Stimulated activated CD8-positive, alpha-beta memory T cell treated with anti-CD3 and anti-CD28 coated beads, Interleukin-4, amount 100 ng/mL, for 4 hours (primary cell): ENCODE data around the gene OVOL2.
"Not testable (repeated sequence)": the region's sequence is repeated elsewhere in the genome, so short reads cannot be mapped to it uniquely, and the experiment has no call there.

Experiments used
- DNase-seq, 2 donors: peaks; one replicate each; pipeline ENCODE4 v3.0.0-alpha.2; 2020; ENCODE audit warnings: low read depth in 2 of 2, low spot score in 1 of 2

Gene OVOL2

DNA sequence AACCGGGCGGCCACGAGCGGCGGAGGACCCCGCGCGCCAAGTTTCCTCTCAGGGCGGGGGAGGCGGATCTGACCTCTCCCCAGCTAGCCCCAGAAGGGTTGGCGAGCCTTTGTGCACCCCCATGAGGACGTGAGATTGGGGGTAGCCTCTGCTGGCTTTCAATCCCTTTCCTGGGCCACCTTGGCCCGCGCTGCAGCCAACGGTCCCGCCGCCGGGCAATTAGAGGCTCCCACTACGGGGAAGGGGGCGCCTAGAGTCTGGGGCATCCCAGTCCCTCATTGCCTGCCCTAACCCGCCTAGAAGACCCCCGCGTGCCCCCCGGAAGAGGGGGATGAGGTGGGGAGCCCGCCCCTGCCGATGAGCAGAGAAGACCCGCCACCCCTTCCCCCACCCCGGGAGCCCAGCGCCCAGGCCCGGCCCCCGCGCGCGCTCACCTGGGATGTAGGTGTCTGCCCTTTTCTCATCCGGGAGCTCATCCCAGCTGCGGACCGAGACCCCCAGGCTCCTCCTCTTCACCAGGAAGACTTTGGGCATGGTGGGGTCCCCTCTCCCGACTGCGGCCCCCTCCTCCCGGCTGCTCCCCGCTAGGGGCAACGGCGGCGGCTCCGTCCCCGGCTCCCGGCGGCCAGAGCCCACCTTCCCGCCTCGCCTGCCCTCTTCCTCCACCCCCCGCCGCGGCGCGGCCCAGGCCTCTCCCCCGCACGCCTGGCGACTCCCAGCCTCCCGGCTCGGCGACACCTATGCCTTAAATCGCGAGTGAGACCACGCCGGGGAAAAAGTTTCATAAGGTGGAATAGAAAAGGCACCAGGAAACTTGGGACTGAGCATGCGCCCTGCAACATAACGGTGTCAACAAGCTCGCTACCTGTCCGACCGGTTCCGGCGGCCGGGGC is at the start of gene OVOL2:
OVOL2 (minus strand) TSS at position 816 of the 893 bp plus-strand sequence; CDS start at position 534, 282 bp downstream.
- DNase-seq = no peak

DNA sequence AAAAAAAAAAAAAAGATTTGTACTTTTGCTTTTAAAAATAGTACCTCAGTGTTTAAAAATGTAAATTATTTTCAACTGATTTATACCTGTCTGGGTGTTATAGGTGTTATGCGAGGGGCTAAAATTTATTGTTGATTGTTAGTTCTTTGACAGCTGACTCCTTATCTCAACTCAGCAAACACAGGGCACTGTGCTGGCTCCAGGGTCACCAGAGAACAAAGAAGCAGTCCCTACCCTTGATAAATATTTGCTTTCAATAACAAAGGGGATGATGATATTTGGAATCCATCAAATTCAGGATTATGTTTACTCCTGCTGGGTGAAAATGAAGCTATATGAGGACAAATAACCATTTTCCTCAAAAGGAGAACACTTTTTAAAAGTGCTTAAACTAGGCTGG is 45.8 kb upstream of the OVOL2 start:
- DNase-seq = no peak

DNA sequence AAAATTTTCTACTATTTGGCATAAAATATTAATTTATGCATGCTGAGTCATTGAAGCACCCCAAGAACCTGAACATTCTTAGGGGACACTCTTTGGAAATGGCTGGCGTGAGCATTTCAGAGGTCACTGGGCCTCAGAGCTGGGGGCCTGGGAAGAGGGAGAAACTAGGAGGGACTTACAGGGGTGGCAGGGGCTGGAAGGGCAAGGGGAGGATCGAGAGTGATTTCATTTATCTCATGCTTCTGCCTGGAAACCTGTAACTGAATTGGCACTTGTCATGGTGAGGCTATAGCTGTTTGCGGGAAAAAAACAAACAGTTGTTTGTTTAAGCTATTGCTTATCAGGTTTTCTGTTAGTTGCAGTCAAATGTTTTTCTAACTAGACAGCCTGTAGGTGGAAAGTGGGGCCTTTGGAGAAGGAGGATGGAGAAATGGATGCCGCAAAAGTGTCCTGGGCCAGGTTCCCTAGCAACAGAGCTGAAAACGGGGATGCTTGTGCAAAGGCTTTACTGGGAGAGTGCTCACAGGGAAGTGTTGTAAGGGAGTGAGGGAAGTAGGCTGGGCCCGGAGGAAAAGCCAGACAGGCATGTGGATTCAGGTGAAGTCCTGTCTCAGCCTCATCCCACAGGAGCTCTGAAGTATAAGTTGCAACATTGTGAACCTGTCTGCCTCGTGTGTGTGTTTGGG is 43.6 kb upstream of the OVOL2 start:
- no peak for DNase-seq

DNA sequence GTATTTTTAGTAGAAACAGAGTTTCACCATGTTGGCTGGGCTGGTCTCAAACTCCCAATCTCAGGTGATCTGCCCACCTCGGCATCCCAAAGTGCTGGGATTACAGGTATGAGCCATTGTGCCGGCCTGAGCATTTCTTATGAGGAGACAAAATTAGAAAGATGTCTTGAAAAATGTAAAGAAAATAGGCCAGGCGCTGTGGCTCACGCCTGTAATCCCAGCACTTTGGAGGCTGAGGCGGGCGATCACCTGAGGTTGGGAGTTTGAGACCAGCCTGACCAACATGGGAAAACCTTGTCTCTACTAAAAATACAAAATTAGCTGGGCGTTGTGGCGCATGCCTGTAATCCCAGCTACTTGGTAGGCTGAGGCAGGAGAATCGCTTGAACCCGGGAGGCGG is 42.9 kb upstream of the OVOL2 start:
- not testable (repeated sequence) for DNase-seq

DNA sequence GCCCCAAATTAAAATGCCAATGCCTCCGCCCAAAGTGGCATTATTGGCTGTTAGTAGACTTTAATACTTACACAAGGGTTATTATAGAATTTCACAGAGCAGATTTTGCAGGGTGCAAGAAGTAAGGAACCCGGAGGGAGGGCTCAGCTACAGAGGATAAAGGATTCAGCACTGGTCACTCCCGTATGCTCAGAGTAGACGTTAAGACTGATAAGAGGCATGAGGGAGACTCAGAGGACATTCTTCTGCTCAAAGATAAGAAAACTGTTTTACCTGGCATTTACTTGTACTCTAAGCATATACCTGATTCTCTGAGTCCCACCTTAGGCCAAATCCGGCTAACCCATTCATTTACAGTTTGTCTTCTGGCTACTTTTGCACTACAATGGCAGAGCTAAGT is 36.5 kb upstream of the OVOL2 start:
- DNase-seq = no peak

DNA sequence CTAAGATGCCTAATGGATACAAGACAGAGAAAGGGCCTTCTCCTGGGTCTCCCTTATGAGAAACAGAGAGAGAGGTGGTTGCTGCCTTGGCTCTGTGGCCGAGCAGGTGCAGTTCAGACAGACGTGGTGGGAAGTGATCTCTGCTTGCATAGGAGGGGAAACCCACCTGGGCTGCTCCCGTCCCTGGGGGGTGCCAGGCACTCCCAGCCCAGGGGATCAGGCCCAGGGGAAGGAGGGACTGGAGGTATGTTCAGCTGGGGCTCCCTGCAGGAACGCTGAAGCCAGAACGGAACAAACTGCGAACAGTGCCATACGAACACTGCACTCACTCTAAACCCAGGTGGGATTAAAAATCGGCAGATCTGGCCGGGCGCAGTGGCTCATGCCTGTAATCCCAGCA is 35.7 kb upstream of the OVOL2 start:
- DNase-seq = no peak

DNA sequence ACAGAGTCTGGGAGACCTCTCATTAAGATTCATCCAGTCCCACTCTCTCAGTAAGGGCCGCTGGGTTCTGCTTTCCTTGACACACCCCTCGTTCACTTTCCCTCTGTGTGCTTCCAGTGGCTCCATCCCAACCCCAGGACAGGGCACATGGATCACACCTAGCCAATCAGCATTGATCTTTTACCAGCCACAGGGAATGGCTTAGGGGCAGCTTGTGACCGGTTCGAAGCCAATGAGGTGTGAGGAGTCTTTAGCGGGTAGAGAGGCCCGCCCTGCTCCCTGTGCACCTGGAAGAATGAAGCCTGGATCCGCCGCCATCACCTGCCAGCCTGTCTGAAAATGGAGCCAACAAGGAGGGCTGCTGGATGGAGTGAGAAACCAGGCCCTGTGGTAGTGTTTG is 35.2 kb upstream of the OVOL2 start:
- no peak for DNase-seq

DNA sequence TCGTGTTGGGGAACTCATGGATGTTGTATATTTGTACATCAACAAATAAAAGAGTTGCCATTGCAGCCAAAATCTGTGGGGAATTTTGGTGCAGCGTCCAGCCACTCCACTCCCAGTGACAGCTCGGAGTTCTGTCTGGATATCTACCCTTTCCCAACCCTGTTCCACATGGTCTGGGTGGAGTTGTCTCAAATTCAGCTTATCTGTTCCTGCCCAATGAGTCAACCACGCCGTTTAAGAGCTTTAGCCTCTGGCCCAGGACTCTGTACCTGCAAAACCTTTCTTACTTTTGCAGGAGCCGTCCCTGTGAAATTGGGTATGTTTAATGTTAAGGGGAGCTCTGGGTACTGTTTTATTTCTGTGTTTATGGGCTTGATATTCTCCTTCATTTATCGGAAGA is 33.9 kb upstream of the OVOL2 start:
- DNase-seq = no peak

DNA sequence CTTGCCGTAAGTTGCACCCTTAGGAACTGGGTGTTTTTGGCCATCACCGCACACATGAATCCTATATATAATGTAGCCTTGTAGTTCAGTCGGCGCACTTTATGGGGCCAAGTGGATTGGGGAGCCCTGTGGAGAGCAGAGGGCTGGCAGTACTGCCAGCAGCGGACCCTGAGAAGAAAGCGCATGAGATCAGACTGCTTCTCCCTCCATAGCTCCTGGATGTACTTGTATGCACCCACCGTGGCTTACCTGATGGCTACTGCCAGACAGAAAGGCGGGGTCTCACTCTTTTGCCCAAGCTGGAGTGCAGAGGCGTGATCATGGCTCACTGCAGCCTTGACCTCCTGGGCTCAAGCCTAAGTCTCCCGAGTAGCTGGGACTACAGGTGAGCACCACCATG is 32.8 kb upstream of the OVOL2 start:
- DNase-seq = no peak

DNA sequence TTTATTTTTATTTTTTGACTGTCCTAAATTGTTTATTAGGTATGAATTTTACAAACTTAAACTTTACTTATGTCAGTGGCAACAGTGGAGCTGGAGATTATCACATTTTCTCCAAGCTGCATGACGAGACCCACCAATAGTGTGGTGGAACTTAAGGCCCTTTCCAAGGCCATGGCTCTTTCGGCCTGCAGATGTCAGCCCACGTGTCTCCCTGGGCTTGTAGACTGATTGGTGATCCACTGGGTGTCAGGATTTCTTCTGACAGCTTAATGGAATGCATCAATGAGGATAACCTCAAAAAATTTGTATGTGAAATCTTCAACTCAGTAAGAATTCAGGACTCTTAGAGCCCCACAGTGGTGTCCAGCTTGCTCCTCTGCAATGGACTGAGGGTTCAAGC is 32.3 kb upstream of the OVOL2 start:
- no peak for DNase-seq

DNA sequence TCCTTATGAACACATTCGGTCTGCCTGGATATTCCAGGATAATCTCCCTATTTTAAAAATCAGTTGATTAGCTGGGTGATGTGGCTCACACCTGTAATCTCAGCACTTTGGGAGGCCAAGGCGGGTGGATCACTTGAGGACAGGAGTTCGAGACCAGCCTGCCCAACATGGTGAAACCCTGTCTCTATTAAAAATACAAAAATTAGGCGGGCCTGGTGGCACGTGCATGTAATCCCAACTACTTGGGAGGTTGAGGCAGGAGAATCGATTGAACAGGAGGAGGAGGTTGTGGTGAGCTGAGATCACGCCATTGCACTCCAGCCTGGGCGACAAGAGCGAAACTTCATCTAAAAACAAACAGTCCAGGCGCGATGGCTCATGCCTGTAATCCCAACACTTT is 31.1 kb upstream of the OVOL2 start:
- not testable (repeated sequence) for DNase-seq

DNA sequence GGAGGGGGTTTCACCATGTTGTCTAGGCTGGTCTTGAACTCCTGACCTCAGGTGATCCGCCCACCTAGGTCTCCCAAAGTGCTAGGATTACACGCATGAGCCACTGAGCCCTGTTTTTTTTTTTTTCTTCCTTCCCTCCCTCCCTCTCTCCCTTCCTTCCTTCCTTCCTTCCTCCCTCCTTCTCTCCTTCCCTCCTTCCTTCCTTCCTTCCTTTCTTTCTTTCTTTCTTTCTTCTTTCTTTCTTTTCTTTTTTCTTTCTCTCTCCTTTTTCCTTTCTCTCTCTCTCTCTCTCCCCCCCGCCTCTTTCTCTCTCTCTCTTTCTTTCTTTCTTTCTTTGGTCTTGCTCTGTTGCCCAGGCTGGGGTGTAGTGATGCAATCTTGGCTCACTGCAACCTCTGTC is 30.6 kb upstream of the OVOL2 start:
- not testable (repeated sequence) for DNase-seq

DNA sequence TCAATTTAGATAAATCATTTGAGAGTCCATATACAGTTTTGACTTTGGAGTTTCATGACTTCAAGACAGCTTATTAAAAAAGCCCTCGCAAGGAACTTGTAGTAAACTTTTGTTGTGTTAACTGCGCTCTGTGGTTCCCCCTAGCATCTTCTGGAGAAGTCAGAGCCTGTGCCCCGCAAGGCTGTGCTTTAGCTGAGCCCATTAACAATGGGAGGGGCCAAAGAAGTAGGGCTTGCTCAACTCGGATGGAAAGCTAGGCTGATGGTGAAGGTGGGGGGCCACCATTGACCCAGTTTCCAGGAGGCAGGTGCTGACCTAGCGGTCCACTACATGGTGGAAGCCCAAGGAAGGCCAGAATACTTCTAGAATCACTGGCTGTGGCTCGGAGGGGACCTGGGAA is 29.3 kb upstream of the OVOL2 start:
- DNase-seq = no peak

DNA sequence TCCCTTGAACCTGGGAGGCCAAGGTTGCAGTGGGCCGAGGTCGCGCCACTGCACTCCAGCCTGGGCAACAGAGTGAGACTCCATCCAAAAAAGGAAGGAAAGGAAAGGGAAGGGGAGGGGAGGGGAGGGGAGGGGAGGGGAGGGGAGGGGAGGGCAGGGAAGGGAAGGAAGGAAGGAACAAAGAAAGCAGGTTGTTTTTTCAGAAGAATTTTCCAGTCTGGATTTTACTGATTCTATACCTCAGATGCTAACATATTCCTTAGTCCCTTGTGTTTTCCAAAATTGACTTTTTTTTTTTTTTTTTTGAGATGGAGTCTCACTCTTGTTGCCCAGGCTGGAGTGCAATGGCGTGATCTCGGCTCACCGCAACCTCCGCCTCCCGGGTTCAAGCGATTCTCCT is 23.1 kb upstream of the OVOL2 start:
- DNase-seq = not testable (repeated sequence)

DNA sequence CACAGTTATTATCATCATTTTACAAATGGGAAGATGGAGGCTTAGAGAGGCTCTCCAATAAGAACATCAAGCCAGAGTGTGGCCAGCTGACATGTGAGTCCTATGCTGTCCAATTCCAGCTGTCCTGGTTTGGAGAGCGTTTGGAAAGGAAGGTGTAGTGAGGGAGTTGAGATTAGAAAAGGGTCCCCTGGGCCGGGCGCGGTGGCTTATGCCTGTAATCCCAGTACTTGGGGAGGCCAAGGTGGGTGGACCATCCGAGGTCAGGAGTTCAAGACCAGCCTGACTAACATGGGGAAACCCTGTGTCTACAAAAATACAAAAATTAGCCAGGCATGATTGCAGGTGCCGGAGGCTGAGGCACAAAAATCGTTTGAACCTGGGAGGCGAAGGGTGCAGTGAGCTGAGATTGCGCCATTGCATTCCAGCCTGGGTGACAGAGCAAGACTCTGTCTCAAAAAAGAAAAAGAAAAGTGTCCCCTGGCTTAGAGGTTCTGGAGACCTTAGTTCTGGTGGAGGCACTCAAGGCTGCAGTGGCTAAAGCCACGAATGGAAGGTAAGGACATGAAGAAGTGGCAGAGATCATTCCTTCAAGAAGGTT is 22.1 kb upstream of the OVOL2 start:
- DNase-seq = no peak

DNA sequence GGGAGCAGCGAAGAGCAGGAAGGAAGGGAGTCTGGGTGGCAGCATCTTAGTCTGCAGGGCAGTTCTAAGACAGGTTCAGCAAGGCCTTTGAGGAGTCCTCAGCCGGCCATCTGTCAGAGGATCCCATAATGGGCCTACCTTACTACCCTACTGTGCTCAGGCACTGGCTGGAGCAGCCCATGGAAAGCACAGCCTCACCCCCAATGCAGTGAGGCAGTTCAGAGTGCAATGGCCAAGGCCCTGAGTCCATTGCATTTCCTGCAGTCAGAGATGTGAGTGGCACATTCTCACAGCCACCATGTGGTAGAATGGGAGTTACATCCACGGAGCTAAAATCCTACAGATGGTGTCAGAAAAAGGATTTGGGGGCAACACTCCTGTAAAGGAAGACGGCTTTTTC is 19.4 kb upstream of the OVOL2 start:
- no peak for DNase-seq

DNA sequence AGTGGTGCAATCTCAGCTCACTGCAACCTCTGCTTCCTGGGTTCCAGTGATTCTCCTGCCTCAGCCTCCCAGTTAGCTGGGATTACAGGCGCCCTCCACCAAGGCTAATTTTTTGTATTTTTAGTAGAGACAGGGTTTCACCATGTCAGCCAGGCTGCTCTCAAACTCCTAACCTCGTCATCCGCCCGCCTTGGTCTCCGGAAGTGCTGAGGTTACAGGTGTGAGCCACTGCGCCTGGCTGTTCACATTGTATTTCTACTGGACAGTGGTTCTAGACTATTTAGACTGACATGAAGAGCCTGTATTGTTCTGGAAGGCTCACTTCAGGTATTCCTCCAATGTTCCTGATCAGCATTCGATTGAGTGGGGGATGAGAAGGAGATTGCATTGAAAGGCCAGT is 14.8 kb upstream of the OVOL2 start:
- no peak for DNase-seq

DNA sequence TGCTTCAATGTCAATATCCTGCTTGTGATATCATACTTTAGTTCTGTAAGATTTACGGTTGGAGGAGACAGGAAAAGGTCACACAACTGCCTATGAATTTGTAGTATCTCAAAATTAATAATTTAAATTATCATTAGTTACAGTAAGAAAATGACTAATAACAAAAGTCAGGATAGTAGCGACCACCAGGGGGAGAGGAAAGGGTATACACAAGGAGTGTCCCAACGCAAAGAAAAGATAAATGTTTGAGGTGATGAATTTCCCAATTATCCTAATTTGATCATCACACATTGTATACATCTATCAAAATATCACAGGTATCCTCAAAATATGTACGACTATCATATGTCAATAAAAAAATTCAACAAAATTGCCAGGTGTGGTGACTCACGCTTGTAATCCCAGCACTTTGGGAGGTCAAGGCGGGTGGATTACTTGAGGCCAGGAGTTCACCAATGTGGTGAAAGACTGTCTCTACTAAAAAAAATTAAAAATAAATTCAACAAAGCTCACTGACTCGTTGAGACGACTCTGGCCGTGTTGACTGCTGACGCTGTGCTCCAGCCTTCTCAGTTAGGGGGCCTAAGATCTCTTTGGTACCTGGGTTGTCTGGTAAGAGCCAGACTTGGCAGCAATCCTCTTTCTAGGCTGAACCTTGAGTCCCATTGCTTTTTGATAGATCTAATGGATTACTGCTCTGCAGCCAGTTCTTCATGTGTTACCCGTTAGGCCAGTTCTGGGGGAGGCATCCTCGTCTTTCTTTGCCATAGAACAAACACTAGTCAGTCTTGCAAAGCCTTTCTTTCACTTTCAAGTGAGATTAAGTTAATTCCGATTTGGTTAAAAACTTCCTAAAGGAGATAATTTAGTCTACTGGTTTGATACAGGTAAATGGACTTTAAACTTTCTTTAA is 9.0 kb upstream of the OVOL2 start:
- DNase-seq = no peak

DNA sequence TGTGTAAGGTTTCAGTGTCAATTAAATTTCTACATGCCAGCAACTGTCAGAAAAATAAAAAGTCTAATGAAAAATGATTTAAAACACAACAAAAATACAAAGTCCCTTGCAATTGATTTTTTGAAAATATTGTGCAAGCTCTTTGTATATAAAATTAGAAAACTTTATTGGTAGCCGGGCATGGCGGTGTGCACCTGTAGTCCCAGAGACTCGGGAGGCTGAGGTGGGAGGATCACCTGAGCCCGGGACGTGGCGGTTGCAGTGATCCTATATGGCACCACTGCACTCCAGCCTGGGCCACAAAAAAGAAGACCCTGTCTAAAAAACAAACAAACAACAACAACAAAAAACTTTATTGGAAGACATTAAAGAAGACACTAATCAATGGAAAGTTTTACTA is 6.0 kb upstream of the OVOL2 start:
- DNase-seq = no peak

DNA sequence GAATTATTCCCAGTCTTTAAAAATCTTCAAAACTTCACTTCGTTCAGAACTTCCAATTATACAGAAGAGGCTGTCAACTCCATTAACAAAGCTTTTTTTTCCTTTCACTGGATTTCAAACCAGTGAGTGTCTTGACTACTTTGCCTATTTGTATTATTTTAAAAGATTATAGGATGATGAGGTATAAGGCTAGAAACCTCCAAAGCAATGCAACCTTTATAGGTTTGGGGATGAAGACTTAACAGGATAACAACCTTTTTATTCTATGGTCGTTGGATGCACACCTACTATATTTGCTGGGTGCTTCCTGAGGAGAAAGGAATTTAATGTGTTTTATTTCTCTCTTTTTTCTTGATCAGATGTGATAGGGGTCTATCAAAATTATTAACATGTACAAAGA is 1.9 kb upstream of the OVOL2 start:
- no peak for DNase-seq
